ENCODE measurements around the gene FOXM1.

DNA sequence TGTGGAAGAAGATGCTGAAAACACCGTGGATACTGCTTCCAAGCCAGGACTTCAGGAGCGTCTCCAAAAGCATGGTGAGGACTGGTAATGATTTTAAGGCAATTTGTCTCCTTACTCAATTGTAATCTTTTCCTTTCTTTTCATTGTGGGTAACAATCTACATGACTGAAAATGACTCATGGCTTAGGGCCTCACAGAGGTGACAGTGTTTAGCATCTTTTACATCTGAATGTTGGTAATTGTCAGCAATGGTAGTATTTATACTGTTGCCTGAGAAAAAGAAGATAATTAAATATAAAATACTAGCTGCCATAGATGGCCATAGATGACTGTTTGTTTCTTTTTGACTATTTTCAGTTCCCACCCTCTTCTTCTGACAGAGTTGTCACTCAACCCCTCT is 45.4 kb upstream of the FOXM1 start:
- TF ChIP-seq, protein P1, sequence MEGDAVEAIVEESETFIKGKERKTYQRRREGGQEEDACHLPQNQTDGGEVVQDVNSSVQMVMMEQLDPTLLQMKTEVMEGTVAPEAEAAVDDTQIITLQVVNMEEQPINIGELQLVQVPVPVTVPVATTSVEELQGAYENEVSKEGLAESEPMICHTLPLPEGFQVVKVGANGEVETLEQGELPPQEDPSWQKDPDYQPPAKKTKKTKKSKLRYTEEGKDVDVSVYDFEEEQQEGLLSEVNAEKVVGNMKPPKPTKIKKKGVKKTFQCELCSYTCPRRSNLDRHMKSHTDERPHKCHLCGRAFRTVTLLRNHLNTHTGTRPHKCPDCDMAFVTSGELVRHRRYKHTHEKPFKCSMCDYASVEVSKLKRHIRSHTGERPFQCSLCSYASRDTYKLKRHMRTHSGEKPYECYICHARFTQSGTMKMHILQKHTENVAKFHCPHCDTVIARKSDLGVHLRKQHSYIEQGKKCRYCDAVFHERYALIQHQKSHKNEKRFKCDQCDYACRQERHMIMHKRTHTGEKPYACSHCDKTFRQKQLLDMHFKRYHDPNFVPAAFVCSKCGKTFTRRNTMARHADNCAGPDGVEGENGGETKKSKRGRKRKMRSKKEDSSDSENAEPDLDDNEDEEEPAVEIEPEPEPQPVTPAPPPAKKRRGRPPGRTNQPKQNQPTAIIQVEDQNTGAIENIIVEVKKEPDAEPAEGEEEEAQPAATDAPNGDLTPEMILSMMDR (IDR thresholded peaks at IDR 0.05), result no peak
- no peak for TF ChIP-seq POLR2A (IDR thresholded peaks at IDR 0.05)
